GM19328 (cell line): Measurements from ENCODE around the gene ANOS1.
"Not testable (repeated sequence)": the region's sequence is repeated elsewhere in the genome, so short reads cannot be mapped to it uniquely, and the experiment has no call there.

Experiments
- ATAC-seq: cut with Tn5 transposase; IDR thresholded peaks from one replicate; pipeline ENCODE4 v1.9.1; 2021; ENCODE audit warnings: mild to moderate bottlenecking, moderate library complexity; ENCODE audit not compliant: unreplicated experiment

ANOS1 gene

GRCh38 chrX:8731559-8732395, at the start of gene ANOS1:
ANOS1 (minus strand) TSS chrX:8732137; CDS start chrX:8732036, 101 bp downstream.
- no peak for ATAC-seq

DNA sequence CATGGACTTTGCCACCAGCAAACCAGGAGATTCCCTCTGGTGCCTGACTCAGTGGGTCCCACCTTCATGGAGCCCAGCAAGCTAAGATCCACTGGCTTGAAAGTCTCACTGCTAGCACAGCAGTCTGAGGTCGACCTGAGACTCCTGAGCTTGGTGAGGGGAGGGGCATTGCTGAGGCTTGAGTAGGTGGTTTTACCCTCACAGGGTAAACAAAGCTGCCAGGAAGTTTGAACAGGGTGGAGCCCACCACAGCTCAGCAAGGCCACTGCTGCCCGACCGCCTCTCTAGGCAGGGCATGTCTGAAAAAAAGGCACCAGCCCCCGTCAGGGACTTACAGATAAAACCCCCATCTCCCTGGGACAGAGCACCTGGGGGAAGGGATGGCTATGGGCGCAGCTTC, 41.2 kb upstream of the ANOS1 start:
- ATAC-seq: no peak

- ATAC-seq: no peak
These were observed 28.1 kb upstream of the ANOS1 start for GRCh38 chrX:8760021-8760420.

DNA sequence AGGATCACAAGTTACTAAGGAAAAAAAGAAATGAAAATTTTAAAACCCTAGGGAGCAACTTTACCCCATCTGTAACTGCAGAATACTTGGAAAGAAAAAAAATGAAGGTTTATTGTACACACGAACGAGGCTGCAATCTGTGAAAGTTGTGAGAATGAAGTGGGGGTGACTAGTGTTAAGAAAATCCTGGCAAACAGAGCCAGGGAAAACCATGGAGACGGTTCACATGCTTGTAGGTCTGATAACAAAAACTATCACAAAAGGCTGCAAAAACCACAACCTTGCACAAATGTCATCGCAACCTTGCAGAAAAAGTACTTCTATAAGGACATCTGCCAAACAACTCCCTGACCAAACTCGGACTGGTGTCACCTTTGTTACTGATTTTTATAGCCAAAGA, 26.8 kb upstream of the ANOS1 start:
- not testable (repeated sequence) for ATAC-seq

- not testable (repeated sequence) for ATAC-seq
These were observed 25.9 kb upstream of the ANOS1 start for GRCh38 chrX:8757609-8758389.

DNA sequence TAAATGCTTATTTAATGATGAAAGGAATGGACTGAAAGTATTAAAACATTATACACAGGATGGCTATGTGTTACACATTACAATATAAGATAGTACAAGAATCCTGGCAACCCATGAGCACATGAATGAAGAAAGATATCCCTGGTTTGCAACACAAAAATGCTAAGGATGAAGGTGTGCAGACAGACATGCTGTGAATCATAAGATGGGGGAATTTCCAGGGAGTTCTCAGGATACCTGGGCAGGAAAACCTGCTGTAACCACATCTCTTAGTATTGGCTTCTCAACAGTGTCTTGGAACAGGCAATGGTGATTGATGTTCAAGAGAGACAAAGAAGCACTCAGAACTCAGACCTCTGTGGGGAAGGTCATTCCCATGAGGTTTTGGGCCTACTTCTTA, 23.9 kb upstream of the ANOS1 start:
- no peak for ATAC-seq

DNA sequence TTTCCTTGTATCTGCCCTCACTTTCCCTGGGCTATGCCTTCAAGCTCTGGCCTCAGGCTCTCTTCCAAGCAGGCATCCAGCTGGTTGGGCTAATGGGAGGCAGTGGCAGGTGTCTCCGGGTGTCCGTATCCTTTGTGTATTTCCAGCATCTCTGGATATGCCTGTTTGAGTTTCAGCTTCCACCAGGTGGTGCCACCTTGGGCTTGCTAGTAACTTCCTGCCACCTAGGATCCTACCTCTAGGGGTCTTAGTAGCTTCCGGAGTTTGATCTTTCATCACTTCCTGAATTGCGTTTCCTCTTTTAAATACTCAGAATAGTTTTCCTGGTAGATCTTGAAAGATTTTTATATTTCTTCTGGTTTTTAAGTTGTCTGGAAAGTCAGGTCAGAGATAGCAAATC, 23.2 kb upstream of the ANOS1 start:
- no peak for ATAC-seq

- ATAC-seq: no peak
These were observed 17.8 kb upstream of the ANOS1 start for GRCh38 chrX:8749697-8750096.

GRCh38 chrX:8748855-8749254, 16.9 kb upstream of the ANOS1 start:
- ATAC-seq: no peak

DNA sequence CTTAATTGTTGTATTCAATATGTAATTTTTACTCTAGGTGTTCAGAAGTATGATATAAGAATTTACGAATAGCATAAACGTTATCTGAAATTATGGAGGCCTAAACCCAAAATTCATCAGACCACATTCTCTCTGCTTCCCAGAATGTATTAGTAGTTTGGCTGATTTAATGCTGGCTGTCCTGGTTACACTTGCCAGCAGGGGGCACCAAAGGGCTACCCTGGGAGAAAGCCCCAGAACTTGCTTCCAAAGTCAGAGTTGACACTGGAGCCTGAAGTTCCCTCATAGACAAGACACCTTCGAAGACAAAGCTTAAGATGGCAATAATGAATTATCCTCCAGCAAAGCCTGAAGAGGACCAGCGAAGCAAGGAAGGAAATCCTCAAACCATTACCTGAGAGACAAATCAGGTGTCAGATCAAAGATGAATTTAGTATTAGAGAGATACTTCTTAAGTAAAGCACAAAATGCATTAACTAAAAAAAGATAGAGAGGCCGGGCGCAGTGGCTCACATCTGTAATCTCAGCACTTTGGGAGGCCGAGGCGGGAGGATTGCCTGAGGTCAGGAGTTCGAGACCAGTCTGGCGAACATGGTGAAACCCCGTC, 11.3 kb upstream of the ANOS1 start:
- no peak for ATAC-seq

- no peak for ATAC-seq
These were observed 10.0 kb upstream of the ANOS1 start for GRCh38 chrX:8741981-8742380.

GRCh38 chrX:8738588-8739189, 6.8 kb upstream of the ANOS1 start:
- no peak for ATAC-seq

DNA sequence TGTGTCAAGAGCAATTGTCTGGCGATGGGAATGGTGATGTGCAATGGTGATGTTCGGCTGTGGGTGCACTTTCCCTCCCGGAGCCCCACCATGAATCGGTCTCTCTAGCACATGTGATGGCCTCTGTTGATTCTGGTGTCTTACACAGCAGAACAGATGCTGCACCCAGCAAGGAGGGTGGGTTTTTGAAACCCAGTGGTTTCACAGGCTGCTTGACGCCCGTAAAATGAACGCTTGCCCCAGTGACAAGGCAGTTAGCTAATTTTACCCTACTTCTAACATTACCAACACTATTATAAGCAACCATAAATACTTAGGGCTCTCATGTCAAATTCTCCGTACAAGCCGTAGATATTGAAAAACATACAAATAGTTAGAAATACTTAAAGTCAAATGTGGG, 5.9 kb upstream of the ANOS1 start:
- no peak for ATAC-seq

DNA sequence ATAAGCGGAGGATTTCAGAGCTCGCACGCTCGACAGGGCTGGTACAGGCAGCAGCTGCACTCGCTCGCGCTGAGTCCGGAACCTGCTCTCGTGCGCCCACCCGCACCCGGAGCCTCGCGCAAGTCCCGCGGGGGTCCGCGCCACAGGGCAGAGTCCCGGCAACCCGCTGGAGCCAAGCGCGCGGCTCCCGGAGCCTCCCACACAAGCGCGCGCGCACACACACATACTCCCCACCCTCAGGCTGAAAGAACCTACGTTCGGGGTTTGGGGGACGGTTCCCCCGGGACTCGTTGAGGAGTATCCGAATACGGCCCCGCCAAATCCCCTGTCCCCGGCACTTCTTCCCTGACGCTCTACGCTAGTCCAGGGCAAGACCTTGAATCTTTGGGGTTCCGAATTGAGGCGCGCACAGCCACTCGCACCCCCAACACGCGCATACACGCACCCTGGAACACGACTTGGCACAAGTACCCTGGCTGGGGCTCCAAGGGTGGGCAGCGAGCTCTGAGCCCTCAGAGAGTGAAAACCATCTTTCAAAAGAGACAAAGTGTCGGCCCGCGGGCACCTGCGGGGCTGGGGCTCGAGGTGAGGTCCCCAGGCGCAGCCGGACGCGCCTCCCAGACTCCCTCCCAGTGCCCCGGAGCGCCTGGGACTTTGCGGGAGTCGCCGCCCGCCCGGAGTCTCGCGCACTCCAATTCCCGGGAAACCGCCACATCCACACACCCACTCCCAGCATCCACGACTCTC, 952 bp downstream of the ANOS1 start:
- ATAC-seq: no peak

DNA sequence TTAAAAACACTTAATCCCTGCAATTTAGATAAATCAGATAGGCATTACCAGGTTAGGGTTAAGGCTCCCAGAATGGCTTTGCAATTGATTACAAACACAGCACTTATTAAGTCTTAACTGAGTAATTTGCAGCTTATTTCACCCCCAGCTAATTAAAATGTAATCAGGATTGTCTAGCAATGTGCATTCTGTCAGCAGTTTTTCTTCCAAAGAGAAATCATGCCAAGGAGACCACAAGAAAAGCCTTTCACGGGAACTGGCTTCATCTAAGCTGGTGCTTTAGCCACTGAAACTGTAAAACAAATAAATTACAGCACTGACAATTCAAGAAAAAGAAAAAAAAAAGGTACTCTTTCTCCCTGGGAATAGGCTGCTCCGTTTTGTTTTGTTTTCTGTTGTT, 2.1 kb downstream of the ANOS1 start:
- ATAC-seq: no peak

DNA sequence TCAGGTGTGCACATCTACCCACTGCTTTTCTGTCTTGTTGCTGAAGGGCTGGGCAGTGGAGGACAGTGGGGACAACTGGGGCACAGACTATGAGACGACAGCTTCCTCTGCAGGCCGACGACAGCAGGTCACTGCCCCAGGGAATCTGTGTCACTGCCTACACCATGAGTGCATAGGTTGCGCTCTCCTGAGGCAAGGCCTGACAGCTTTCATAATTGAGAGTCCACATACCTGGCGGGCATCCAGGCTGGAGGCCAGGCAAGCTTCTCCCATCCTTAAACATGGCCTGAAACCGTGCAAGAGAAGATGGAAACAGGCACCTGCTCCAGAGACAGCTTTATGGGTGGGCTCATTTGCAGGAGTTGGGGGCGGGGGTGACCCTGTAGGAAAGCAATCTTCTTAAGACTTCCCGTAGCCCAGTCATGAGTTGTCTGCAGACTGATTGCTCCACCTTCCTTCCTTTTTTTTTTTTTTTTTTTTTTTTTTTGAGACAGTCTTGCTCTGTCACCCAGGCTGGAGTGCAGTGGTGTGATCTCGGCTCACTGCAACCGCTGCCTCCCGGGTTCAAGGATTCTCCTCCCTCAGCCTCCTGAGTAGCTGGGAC, 2.9 kb downstream of the ANOS1 start:
- no peak for ATAC-seq

- ATAC-seq: no peak
These were observed 5.8 kb downstream of the ANOS1 start for GRCh38 chrX:8726031-8726652.

DNA sequence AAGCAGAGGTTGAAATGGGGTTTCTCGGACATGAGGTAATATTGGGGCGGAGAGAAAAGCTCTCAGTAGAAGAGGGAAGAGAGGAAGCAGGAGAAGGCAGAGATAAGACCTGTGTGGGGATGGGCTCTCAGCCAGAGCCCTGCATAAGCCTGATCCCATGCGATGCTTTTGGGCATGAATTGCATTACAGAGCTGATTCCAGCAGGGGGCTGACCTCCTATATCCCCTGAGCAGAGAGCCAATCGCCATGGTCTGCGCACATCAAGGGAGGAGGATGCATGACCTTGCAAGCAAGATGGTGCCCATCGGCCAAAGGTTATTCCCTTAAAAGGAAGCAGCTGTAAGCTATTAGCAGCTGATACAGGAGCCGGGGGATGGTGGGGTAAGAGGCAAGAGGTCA, 7.6 kb downstream of the ANOS1 start:
- ATAC-seq: no peak

DNA sequence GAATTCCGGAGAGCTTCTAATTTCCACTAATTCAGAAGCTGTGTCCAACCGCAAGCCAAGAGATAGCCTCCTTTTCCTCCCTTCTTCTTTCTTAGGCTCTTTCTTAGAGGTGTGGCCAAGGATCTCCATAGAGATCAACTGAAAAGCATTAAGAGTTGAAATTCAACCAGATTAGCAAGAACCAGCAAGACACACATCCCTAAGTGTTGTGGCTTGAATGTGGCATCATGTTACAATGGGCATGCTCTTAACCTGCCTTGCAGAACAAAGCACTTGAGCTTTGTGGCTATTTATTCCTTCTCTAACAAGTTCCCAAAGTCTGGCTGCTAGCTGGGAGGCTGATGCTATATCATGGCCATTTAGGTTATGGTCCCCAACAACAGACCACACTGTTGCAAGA, 10.4 kb downstream of the ANOS1 start:
- ATAC-seq: no peak

GRCh38 chrX:8720136-8720535, 11.8 kb downstream of the ANOS1 start:
- ATAC-seq: no peak
